A172 (cell line): Measurements from ENCODE around the gene LCOR. TPM values are rescaled to one million over a fixed set of nuclear protein-coding genes. Genes with fewer than 3 reads are reported as not detected.

Experiments used
- DNase-seq: peaks from one replicate; pipeline ENCODE4 v3.0.0-alpha.2; 2015; ENCODE audit warnings: low spot score
- total RNA-seq: library from RNA; depleted of rRNA; stranded (reverse); fragments of >200 nt; shearing (Covaris generic); gene quantifications from 2 replicates; pipeline ENCODE4 v1.2.3, GENCODE V29; 2014

The LCOR gene
- total RNA-seq, 1 experiment from 2014 or later, result 15.8 TPM

GRCh38 chr10:97012470-97012869 lies 180.4 kb downstream of the LCOR start:
- no peak for DNase-seq

- no peak for DNase-seq
Observed at GRCh38 chr10:97013568-97013967, 181.5 kb downstream of the LCOR start.

GRCh38 chr10:97013983-97014382 lies 181.9 kb downstream of the LCOR start:
- no peak for DNase-seq

GRCh38 chr10:97015240-97015639 lies 183.1 kb downstream of the LCOR start:
- DNase-seq, result no peak

- DNase-seq, result peak; percentile 35
Observed at GRCh38 chr10:97016728-97017473, 184.8 kb downstream of the LCOR start.

GRCh38 chr10:97017474-97017903 lies 185.4 kb downstream of the LCOR start:
- DNase-seq, result no peak

GRCh38 chr10:97018251-97019212 lies 186.4 kb downstream of the LCOR start:
- DNase-seq, result no peak

- DNase-seq, result no peak
Observed at GRCh38 chr10:97019213-97019844, 187.2 kb downstream of the LCOR start.

GRCh38 chr10:97020452-97021400 lies 188.6 kb downstream of the LCOR start:
- no peak for DNase-seq

GRCh38 chr10:97022616-97023015 lies 190.5 kb downstream of the LCOR start:
- no peak for DNase-seq

- no peak for DNase-seq
Observed at GRCh38 chr10:97023401-97024167, 191.5 kb downstream of the LCOR start.

GRCh38 chr10:97024168-97025073 lies 192.3 kb downstream of the LCOR start:
- DNase-seq, result peak; percentile 92

GRCh38 chr10:97025613-97026242 lies 193.6 kb downstream of the LCOR start:
- DNase-seq, result peak; percentile 28

GRCh38 chr10:97028126-97028831 lies 196.2 kb downstream of the LCOR start:
- DNase-seq, result peak; percentile 62

GRCh38 chr10:97028832-97029178 lies 196.7 kb downstream of the LCOR start:
- no peak for DNase-seq

- DNase-seq, result no peak
Observed at GRCh38 chr10:97029271-97029670, 197.2 kb downstream of the LCOR start.

- no peak for DNase-seq
Observed at GRCh38 chr10:97030894-97031293, 198.8 kb downstream of the LCOR start.

- DNase-seq, result no peak
Observed at GRCh38 chr10:97031459-97031858, 199.4 kb downstream of the LCOR start.
